ENCODE results near the gene XIRP1.

DNA sequence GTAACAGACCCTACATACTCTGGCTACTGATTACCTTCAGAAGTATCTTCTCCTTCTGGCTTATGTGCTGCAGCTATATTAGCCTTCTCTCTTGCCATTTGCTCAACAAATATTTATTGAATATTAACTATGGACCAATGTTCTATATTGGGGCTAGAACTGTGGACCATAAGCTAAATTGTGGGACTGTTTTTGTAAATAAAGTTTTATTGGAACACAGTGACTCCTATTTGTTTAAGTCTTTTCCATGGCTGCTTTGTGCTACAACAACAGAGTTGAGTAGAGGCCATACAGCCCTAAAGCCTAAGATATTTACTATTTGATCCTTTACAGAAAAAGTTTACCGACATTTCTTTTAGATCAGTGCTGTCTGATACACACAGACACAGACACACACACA is 20.3 kb upstream of the XIRP1 start:
- TF ChIP-seq, protein P1, sequence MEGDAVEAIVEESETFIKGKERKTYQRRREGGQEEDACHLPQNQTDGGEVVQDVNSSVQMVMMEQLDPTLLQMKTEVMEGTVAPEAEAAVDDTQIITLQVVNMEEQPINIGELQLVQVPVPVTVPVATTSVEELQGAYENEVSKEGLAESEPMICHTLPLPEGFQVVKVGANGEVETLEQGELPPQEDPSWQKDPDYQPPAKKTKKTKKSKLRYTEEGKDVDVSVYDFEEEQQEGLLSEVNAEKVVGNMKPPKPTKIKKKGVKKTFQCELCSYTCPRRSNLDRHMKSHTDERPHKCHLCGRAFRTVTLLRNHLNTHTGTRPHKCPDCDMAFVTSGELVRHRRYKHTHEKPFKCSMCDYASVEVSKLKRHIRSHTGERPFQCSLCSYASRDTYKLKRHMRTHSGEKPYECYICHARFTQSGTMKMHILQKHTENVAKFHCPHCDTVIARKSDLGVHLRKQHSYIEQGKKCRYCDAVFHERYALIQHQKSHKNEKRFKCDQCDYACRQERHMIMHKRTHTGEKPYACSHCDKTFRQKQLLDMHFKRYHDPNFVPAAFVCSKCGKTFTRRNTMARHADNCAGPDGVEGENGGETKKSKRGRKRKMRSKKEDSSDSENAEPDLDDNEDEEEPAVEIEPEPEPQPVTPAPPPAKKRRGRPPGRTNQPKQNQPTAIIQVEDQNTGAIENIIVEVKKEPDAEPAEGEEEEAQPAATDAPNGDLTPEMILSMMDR (conservative IDR thresholded peaks at IDR 0.05 in 1 of 2, IDR thresholded peaks at IDR 0.05 in 1 of 2; ENCODE audit: extremely low read depth in 1 of 2, insufficient read depth in 1 of 2, low read depth in 1 of 2, low read length in 2 of 2) = no peak
- TF ChIP-seq EZH2 (IDR thresholded peaks at IDR 0.05; ENCODE audit: borderline replicate concordance, low read length) = no peak
